HepG2 (cell line): Measurements from ENCODE around the gene DDOST. TPM values are rescaled to one million over a fixed set of nuclear protein-coding genes. Genes with fewer than 3 reads are reported as not detected.

ENCODE experiments used
- ATAC-seq: fragments of 200-7000 bp; cut with Tn5 transposase; 3 replicates; pipeline ENCODE4 v1.9.1; 2020; ENCODE audit warnings: mild to moderate bottlenecking, moderate library complexity
- BruUV-seq: library from RNA; stranded (reverse); fragments of 400-500 nt; replicated peaks from 2 replicates; lab custom pipeline; 2021; lab: Mats Ljungman, UMichigan
- CTCF ChIA-PET: fragments of 300-600 bp; formaldehyde crosslinking; extraction: SDS; loops from one replicate; lab custom pipeline; 2021; ENCODE audit warnings: low total read pairs, inconsistent platforms, low intra/inter-chr PET ratio; lab: Yijun Ruan, JAX
- POLR2A ChIA-PET: fragments of 350-600 bp; sonication (Branson Sonifier 250); formaldehyde crosslinking; loops from one replicate; lab custom pipeline; 2020; ENCODE audit warnings: antibody characterized with exemption, inconsistent platforms; lab: Yijun Ruan, JAX
- DNase-seq: peaks from one replicate; pipeline ENCODE4 v3.0.0-alpha.2; 2015; ENCODE audit warnings: low spot score
- FAIRE-seq: peaks from 3 replicates; lab custom pipeline; 2011; peaks lifted over from hg19 to GRCh38; lab: Jason Lieb, UNC
- H2AFZ ChIP-seq: one replicate; pipeline ENCODE4 v1.6.1; 2011; ENCODE audit warnings: low read length, inconsistent platforms
- H3K27ac ChIP-seq: fragments of 300-600 bp; 3 replicates; pipeline ENCODE4 v1.8.0; 2011; ENCODE audit warnings: mixed run types, mild to moderate bottlenecking, mixed read lengths, low read length, inconsistent platforms; ENCODE audit not compliant: insufficient read depth; ENCODE audit errors: extremely low read length
- H3K27me3 ChIP-seq, 2 experiments: fragments of 200-600 bp in 1 of 2; 2 replicates in 1 of 2; 3 replicates in 1 of 2; pipeline versions ENCODE4 v1.6.0 to v1.8.0; 2011; ENCODE audit warnings: low read length in 2 of 2, mild to moderate bottlenecking in 2 of 2, moderate library complexity in 2 of 2, inconsistent platforms in 1 of 2; ENCODE audit not compliant: insufficient read depth in 2 of 2, control insufficient read depth in 1 of 2
- H3K36me3 ChIP-seq, 2 experiments: fragments of 200-600 bp in 1 of 2; replicated peaks in 1 of 2; 2 replicates in 1 of 2; 3 replicates in 1 of 2; pipeline versions ENCODE4 v1.5.1 to v1.8.0; 2011; ENCODE audit warnings: low read length in 2 of 2, inconsistent platforms in 1 of 2; ENCODE audit not compliant: insufficient read depth in 2 of 2, control insufficient read depth in 1 of 2
- H3K4me1 ChIP-seq: 2 replicates; pipeline ENCODE4 v1.5.1; 2012; ENCODE audit warnings: low read length, inconsistent platforms; ENCODE audit not compliant: insufficient read depth
- H3K4me2 ChIP-seq: 2 replicates; pipeline ENCODE4 v1.6.0; 2011; ENCODE audit warnings: low read depth, low read length, inconsistent platforms
- H3K4me3 ChIP-seq, 3 experiments: fragments of 200-600 bp in 1 of 3; sonication (generic), shearing (Covaris generic) in 1 of 3; replicated peaks in 1 of 3; 2 replicates each; pipeline ENCODE4 v1.5.1; 2011 to 2016; ENCODE audit warnings: low read length in 3 of 3, inconsistent platforms in 2 of 3, low read depth in 2 of 3, mild to moderate bottlenecking in 2 of 3, control low read depth in 1 of 3, mixed read lengths in 1 of 3; ENCODE audit not compliant: insufficient read depth in 1 of 3
- H3K79me2 ChIP-seq: one replicate; pipeline ENCODE4 v1.6.1; 2011; ENCODE audit warnings: low read length, inconsistent platforms; ENCODE audit not compliant: insufficient read depth
- H3K9ac ChIP-seq: 2 replicates; pipeline ENCODE4 v1.6.0; 2011; ENCODE audit warnings: mild to moderate bottlenecking, low read depth, low read length, inconsistent platforms; ENCODE audit not compliant: insufficient read depth
- H3K9me3 ChIP-seq: 2 replicates; pipeline ENCODE4 v1.5.1; 2012; ENCODE audit warnings: mild to moderate bottlenecking, low read length
- H4K20me1 ChIP-seq: 2 replicates; pipeline ENCODE4 v1.6.0; 2011; ENCODE audit warnings: inconsistent platforms, mild to moderate bottlenecking, low read length, moderate library complexity; ENCODE audit not compliant: insufficient read depth
- AFF4 ChIP-seq: sonication (generic); formaldehyde crosslinking; IDR thresholded peaks from 2 replicates; pipeline ENCODE4 v1.4.0; 2020; ENCODE audit warnings: missing genetic modification reagents
- ATF6 ChIP-seq: sonication (generic); formaldehyde crosslinking; conservative IDR thresholded peaks from 2 replicates; pipeline ENCODE4 v1.4.0; 2020; ENCODE audit warnings: missing genetic modification reagents
- HOXD1 ChIP-seq: sonication (generic); formaldehyde crosslinking; IDR thresholded peaks from 2 replicates; pipeline ENCODE4 v1.5.0; 2020; ENCODE audit warnings: missing genetic modification reagents
- SATB2 ChIP-seq: sonication (generic); formaldehyde crosslinking; IDR thresholded peaks from 2 replicates; pipeline ENCODE4 v1.5.0; 2020; ENCODE audit warnings: missing genetic modification reagents
- THAP11 ChIP-seq: IDR thresholded peaks from 2 replicates; pipeline ENCODE4 v1.6.1; 2016; ENCODE audit warnings: missing biosample characterization, missing genetic modification reagents
- ZNF296 ChIP-seq: sonication (generic); formaldehyde crosslinking; conservative IDR thresholded peaks from 2 replicates; pipeline ENCODE4 v1.5.0; 2020; ENCODE audit warnings: mild to moderate bottlenecking, missing genetic modification reagents
- WGBS: methylation state at CpG from one replicate; pipeline ENCODE4 v1.1.6; 2017; ENCODE audit warnings: low lambda C conversion rate; 5-methylcytosine and 5-hydroxymethylcytosine counted together
- in situ Hi-C: cut with HindIII; loops from 2 replicates; pipeline ENCODE4 v1.10.0; 2017; ENCODE audit warnings: low pct_unique_long_range_greater_than_20kb; ENCODE audit not compliant: extremely low pct_ligation_motif_present
- intact Hi-C: fragments of 100-400 bp; cut with micrococcal nuclease; formaldehyde crosslinking; loops from one replicate; pipeline ENCODE4 v1.10.0; 2022; ENCODE audit not compliant: unreplicated experiment
- polyA plus RNA-seq, 8 experiments: library from polyadenylated mRNA; depleted of rRNA in 3 of 8; stranded (reverse) in 7 of 8; unstranded in 1 of 8; fragments of >200 nt; fragmentation: Illumina TruSeq in 4 of 8; extraction: Trizol in 4 of 8; gene quantifications; 2 replicates each; pipeline versions ENCODE4 v1.2.1 to v1.2.3, GENCODE V29; 2011 to 2016; ENCODE audit warnings: low read depth in 4 of 8, missing spikeins in 1 of 8, mixed read lengths in 1 of 8; ENCODE audit not compliant: insufficient read depth in 1 of 8
- total RNA-seq, 5 experiments: library from RNA; depleted of rRNA; stranded (reverse); fragments of >200 nt; fragmentation: Illumina TruSeq; extraction: Trizol; gene quantifications; 2 replicates each; pipeline ENCODE4 v1.2.3, GENCODE V29; 2016; ENCODE audit warnings: low read depth in 1 of 5
- TF ChIP-seq, protein P1 (sequence below): sonication (generic); formaldehyde crosslinking; IDR thresholded peaks from 2 replicates; pipeline ENCODE4 v1.5.1; 2020; ENCODE audit warnings: mild to moderate bottlenecking, missing genetic modification reagents, moderate library complexity
- TF ChIP-seq, protein P2 (sequence below): sonication (generic); formaldehyde crosslinking; IDR thresholded peaks from 2 replicates; pipeline ENCODE4 v1.8.0; 2022; ENCODE audit warnings: mild to moderate bottlenecking, missing genetic modification reagents

The DDOST gene
- total and polyA plus RNA-seq, 2 of the 13 experiments (the other 11 are each of a cell fraction or from before 2014, with no cell fraction given), result 335 to 494 TPM

GRCh38 chr1:20609541-20609940 lies 51.6 kb downstream of the DDOST start:
- Histone ChIP-seq H3K4me2 (no peak overlapping the region), H3K9ac (no peak overlapping the region), H3K9me3 (no peaks in the 10 kb centered on the region), H3K27ac (no peak overlapping the region), H4K20me1 (no peaks in the 10 kb centered on the region), H2AFZ (no peak overlapping the region), H3K36me3 (no peaks in the 10 kb centered on the region), H3K27me3 (no peaks in the 10 kb centered on the region), H3K79me2 (no peaks in the 10 kb centered on the region), H3K4me3 (no peak overlapping the region), H3K4me1 (peaks cover 39% of the 10 kb centered on the region)
- ATAC-seq (no peak), FAIRE-seq (no peak), DNase-seq (no peak)
- 89% methylated on average over 6 of the region's 6 CpGs for WGBS
- in situ Hi-C loops (no loop called here), intact Hi-C loops (no loop called here)
- BruUV-seq, result no TSS peak
- ChIA-PET CTCF (no interaction called here), POLR2A (interaction anchor here (1.2 kb wide), 1 partner anchor 24 kb away, joined by 3 read pairs; no protein-coding TSS in a partner anchor)
- TF ChIP-seq THAP11 (CRISPR knock-in tag) (no peak), HOXD1 (no peak), ZNF296 (no peak), AFF4 (CRISPR knock-in tag) (no peak), SATB2 (CRISPR knock-in tag) (no peak), ATF6 (CRISPR knock-in tag) (no peak)
- TF ChIP-seq, protein P1, sequence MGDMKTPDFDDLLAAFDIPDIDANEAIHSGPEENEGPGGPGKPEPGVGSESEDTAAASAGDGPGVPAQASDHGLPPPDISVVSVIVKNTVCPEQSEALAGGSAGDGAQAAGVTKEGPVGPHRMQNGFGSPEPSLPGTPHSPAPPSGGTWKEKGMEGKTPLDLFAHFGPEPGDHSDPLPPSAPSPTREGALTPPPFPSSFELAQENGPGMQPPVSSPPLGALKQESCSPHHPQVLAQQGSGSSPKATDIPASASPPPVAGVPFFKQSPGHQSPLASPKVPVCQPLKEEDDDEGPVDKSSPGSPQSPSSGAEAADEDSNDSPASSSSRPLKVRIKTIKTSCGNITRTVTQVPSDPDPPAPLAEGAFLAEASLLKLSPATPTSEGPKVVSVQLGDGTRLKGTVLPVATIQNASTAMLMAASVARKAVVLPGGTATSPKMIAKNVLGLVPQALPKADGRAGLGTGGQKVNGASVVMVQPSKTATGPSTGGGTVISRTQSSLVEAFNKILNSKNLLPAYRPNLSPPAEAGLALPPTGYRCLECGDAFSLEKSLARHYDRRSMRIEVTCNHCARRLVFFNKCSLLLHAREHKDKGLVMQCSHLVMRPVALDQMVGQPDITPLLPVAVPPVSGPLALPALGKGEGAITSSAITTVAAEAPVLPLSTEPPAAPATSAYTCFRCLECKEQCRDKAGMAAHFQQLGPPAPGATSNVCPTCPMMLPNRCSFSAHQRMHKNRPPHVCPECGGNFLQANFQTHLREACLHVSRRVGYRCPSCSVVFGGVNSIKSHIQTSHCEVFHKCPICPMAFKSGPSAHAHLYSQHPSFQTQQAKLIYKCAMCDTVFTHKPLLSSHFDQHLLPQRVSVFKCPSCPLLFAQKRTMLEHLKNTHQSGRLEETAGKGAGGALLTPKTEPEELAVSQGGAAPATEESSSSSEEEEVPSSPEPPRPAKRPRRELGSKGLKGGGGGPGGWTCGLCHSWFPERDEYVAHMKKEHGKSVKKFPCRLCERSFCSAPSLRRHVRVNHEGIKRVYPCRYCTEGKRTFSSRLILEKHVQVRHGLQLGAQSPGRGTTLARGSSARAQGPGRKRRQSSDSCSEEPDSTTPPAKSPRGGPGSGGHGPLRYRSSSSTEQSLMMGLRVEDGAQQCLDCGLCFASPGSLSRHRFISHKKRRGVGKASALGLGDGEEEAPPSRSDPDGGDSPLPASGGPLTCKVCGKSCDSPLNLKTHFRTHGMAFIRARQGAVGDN (CRISPR knock-in tag), result no peak
- TF ChIP-seq, protein P2, sequence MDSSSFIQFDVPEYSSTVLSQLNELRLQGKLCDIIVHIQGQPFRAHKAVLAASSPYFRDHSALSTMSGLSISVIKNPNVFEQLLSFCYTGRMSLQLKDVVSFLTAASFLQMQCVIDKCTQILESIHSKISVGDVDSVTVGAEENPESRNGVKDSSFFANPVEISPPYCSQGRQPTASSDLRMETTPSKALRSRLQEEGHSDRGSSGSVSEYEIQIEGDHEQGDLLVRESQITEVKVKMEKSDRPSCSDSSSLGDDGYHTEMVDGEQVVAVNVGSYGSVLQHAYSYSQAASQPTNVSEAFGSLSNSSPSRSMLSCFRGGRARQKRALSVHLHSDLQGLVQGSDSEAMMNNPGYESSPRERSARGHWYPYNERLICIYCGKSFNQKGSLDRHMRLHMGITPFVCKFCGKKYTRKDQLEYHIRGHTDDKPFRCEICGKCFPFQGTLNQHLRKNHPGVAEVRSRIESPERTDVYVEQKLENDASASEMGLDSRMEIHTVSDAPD, result no peak
